GM23338 (cell line): Measurements from ENCODE around the gene CELA3A.
"Not testable (repeated sequence)": the region's sequence is repeated elsewhere in the genome, so short reads cannot be mapped to it uniquely, and the experiment has no call there.

Experiments
- CREB1 ChIP-seq: fragments of 250-450 bp; sonication (Bioruptor Pico); IDR thresholded peaks from 2 replicates; pipeline ENCODE4 v1.5.0; 2020; ENCODE audit warnings: low read depth, mild to moderate bottlenecking, moderate library complexity
- NANOG ChIP-seq: IDR thresholded peaks from 2 replicates; pipeline ENCODE4 v1.6.1; 2016; ENCODE audit warnings: antibody characterized with exemption, borderline replicate concordance

DNA sequence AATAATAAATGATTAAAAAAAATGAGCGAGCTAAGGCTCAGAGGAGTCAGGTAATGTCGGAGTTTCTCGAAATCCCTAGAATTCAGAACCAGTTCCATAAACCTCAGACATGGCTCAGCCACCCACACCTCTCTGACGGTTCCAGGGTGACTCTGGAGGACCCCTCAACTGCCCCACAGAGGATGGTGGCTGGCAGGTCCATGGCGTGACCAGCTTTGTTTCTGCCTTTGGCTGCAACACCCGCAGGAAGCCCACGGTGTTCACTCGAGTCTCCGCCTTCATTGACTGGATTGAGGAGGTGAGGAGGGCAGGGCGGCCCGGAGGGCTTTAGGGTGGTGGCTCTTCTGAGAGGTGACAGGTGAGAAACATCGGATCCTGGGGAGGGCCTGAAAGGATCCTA, 15.1 kb upstream of the CELA3A start:
- TF ChIP-seq NANOG; CREB1 (CRISPR knock-in tag): not testable (repeated sequence)
